HCEC 1CT (cell line): ENCODE data around the gene TMEM121.
"Not testable (repeated sequence)": the region's sequence is repeated elsewhere in the genome, so short reads cannot be mapped to it uniquely, and the experiment has no call there.

Experiments
- DNase-seq: peaks from one replicate; pipeline ENCODE4 v3.0.0-alpha.2; 2017

TMEM121 gene

DNA sequence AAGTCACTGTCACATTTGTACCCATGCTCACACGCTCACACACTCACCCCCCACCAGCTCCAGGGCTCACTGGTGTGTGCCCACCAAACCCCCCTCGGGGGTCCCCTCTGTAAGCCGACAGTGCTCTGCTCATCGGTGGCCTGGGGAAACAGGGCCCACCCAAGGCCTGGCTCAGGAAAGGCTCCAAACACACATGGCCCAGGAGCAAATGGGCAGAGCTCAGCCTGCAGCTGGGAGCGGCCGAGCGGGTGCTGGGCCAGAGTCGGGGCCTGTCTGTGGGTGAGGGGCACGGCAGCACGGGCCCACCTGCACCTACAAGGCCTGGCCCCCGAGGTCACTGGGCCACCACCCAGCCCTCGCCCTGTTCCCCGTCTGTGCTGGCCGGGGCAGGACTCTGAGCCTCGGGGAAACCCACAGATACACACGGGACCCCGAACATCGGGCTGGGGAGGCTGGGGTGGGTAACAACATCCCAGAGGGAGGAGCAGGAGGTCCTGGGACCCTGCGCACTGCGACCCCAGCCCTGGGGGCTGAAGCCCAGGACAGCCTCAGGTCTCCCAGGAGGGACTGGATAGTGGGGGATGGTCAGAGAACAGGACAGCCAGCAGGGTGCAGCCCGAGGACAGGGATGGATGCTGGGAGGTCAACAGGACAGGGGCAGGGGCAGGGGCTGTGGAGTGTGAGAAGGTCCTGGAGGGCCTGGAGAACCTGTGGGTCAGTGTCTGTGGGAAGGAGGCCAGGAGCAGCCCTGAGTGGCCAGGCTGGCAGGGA, 45.0 kb downstream of the TMEM121 start:
- DNase-seq = not testable (repeated sequence)

DNA sequence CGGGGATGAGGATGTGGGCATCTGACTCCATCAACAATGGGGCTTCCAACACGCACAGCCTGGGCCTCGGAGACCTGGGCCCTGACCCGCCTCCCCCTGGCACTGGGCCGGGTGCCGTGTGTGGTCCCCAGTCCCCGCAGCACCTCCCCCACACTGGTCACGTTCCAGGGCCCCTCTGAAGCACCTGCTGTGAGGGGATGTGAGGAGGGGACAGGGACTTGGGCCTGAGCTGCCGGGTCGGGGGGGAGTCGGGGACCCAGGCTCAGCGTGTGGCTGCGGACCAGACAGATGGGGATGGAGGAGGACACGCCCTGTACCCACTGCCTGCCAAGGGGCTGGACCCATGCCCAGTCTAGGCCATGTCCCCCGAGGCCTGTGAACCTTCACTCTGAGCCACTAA, 45.7 kb downstream of the TMEM121 start:
- not testable (repeated sequence) for DNase-seq

DNA sequence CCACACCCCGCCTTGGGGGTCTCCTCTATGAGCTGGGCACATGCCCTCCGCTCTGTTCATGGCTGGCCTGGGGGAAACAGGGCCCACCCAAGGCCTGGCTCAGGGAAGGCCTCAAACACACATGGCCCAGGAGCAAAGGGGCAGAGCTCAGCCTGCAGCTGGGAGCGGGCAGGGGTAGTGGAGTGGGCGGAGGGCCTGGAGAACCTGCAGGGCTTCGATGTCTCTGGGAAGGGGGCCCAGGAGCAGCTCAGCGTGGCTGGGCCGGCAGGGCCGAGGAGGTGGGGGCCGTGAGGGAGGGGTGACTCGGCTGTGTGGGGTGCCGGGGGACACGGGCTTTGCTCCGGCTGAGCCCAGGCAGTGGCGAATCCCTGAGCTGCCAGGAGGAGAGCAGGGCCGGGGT, 47.5 kb downstream of the TMEM121 start:
- not testable (repeated sequence) for DNase-seq

GRCh38 chr14:105574411-105574810, 48.0 kb downstream of the TMEM121 start:
- DNase-seq = not testable (repeated sequence)

DNA sequence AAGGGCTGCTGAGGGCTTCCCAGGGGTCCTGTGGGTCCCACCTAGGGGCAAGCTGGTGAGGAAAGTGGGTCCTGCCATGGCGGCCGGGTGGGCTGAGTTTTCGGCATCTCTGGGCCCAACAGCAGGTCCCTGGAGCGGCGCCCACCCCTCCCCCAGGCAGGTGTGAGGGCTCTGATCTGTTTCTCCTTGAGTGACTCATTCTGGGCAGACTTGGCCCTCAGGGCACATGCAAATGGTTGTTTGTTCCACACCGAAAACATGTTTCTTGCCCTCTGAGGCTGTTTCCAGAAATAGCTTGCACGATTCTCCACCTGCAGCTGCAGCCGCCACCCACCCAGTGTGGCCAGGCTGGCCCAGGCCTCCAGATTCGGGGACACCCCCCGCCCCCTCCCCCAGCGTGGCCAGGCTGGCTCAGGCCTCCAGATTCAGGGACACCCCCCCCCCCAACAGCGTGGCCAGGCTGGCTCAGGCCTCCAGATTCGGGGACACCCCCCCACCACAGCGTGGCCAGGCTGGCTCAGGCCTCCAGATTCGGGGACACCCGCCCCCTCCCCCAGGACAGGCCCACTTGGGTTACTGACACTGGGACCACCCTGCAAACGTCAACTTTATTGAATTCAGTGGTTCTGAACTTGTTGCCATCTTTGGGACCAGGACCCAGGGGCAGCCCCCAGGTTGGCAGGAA, 48.8 kb downstream of the TMEM121 start:
- not testable (repeated sequence) for DNase-seq

DNA sequence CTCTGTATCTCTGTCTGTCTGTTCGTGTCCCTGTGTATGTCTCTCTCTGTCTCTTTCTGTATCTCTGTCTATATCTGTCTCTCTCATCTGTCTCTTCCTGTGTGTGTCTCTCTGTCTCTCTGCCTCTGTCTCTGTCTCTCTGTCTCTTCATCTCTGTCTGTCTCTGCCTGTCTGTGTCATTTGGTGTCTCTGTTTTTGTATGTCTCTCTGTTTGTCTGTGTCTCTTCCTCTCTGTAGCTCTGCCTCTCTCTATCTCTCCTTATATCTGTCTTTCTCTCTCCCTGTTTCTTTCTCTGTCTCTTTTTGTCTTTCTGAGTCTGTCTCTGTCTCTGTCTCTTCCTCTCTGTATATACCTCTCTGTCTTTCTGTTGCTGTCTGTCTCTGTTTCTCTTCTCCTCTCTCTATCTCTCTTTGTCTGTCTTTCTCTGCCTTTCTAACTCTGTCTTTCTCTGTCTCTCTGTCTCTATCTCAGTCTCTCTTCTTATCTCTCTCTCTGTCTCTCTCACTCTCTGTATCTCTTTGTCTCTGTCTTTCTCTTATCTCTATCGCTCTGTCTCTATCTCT, 50.2 kb downstream of the TMEM121 start:
- no peak for DNase-seq

DNA sequence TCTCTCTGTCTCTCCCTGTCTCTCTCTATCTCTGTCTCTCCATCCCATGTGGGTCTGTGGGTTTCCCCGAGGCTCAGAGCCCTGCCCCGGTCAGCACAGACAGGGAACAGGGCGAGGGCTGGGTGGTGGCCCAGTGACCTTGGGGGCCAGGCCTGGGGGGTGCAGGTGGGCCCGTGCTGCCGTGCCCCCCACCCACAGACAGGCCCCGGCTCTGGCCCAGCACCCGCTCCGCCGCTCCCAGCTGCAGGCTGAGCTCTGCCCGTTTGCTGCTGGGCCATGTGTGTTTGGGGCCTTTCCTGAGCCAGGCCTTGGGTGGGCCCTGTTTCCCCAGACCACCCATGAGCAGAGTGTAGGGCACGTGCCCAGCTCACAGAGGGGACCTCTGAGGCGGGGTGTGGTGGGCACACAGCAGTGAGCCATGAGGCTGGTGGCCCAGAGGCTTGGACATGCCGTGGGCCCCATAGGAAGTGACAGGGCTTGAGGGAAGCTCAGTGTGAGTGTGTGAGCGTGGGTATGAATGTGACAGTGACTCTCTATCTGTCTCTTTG, 51.0 kb downstream of the TMEM121 start:
- no peak for DNase-seq

- no peak for DNase-seq
Measured at GRCh38 chr14:105578070-105578469, 51.7 kb downstream of the TMEM121 start.

GRCh38 chr14:105579221-105579620, 52.8 kb downstream of the TMEM121 start:
- DNase-seq = not testable (repeated sequence)
